Adrenal gland (tissue), 5 donors: Measurements from ENCODE around the gene LIPC.

Source experiments
- POLR2A ChIP-seq, 2 donors: fragments of 450-650 bp; IDR thresholded peaks; one replicate each; pipeline ENCODE4 v1.6.1; 2017; ENCODE audit warnings: antibody characterized with exemption in 2 of 2, mild to moderate bottlenecking in 2 of 2, moderate library complexity in 1 of 2
- TF ChIP-seq, protein P1 (sequence below), 6 experiments: fragments of 450-650 bp in 4 of 6; fragments of 200-600 bp in 2 of 6; sonication (generic) in 1 of 6; IDR thresholded peaks; 1 replicate in 5 of 6; 2 replicates in 1 of 6; pipeline versions ENCODE4 v1.5.1 to v1.8.0; 2016 to 2021; ENCODE audit warnings: antibody characterized with exemption in 6 of 6, mild to moderate bottlenecking in 2 of 6, moderate library complexity in 1 of 6
- donor health status: DM: no; HTN: no; CAD: no.

DNA sequence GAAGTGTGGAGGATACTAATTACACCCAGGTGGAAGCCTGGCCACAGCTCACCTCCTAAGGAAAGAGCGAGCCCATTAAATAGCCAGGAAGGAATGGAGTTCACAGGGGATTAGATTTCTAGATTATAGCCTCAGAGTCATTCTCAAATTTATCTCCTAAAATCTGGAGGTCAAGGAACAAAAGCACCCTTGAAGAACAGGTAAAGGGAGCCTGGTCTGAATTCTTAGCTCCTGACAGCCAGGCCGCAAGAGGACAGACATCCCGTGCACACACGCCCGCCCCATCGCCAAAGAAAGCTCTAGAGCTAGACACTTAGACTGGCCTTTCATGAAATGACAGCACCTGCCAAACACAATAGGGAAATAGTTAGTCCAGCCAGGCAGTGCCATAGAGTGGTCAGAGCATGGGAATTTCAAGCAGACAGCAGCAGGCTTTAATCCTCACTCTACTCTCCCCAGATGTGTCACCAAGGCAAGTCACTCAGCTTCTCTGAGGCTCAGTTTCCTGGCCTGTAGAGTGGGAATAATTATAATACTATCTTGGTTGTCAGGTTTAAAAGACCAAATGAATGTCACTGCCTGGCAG, 59.2 kb downstream of the LIPC start:
- TF ChIP-seq, protein P1, sequence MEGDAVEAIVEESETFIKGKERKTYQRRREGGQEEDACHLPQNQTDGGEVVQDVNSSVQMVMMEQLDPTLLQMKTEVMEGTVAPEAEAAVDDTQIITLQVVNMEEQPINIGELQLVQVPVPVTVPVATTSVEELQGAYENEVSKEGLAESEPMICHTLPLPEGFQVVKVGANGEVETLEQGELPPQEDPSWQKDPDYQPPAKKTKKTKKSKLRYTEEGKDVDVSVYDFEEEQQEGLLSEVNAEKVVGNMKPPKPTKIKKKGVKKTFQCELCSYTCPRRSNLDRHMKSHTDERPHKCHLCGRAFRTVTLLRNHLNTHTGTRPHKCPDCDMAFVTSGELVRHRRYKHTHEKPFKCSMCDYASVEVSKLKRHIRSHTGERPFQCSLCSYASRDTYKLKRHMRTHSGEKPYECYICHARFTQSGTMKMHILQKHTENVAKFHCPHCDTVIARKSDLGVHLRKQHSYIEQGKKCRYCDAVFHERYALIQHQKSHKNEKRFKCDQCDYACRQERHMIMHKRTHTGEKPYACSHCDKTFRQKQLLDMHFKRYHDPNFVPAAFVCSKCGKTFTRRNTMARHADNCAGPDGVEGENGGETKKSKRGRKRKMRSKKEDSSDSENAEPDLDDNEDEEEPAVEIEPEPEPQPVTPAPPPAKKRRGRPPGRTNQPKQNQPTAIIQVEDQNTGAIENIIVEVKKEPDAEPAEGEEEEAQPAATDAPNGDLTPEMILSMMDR (IDR thresholded peaks at IDR 0.05), result no peak
- no peak for TF ChIP-seq POLR2A (IDR thresholded peaks at IDR 0.05)
